ENCODE data around the gene ADK. TPM values are rescaled to one million over a fixed set of nuclear protein-coding genes. Genes with fewer than 3 reads are reported as not detected.

The ADK gene
- total RNA-seq, 1 donor from 2014 or later, result 13.1 TPM

- Mint-ChIP-seq H3K9me3 (ENCODE audit: unreplicated experiment) (no peaks in the 10 kb centered on the region), H3K27ac (ENCODE audit: unreplicated experiment) (no peak overlapping the region), H3K4me1 (ENCODE audit: unreplicated experiment) (peaks cover 13% of the 10 kb centered on the region), H3K36me3 (ENCODE audit: low read depth, unreplicated experiment) (no peaks in the 10 kb centered on the region), H3K27me3 (ENCODE audit: unreplicated experiment) (peaks cover 1% of the 10 kb centered on the region), H3K4me3 (ENCODE audit: unreplicated experiment) (no peak overlapping the region)
- no peak for DNase-seq (ENCODE audit: low spot score)
- TF ChIP-seq CTCF (IDR thresholded peaks at IDR 0.05; ENCODE audit: unreplicated experiment), result no peak
These were observed 601.5 kb downstream of the ADK start for GRCh38 chr10:74752371-74753040.

- peaks cover 1% of the 10 kb centered on the region for H3K27me3 Mint-ChIP-seq (ENCODE audit: unreplicated experiment)
- TF ChIP-seq CTCF (IDR thresholded peaks at IDR 0.05; ENCODE audit: unreplicated experiment), result no peak
- H3K27ac Mint-ChIP-seq (ENCODE audit: unreplicated experiment), result no peak overlapping the region
- no peaks in the 10 kb centered on the region for H3K9me3 Mint-ChIP-seq (ENCODE audit: unreplicated experiment)
- no peaks in the 10 kb centered on the region for H3K36me3 Mint-ChIP-seq (ENCODE audit: low read depth, unreplicated experiment)
- H3K4me1 Mint-ChIP-seq (ENCODE audit: unreplicated experiment), result peaks cover 5% of the 10 kb centered on the region
- H3K4me3 Mint-ChIP-seq (ENCODE audit: unreplicated experiment), result no peak overlapping the region
- no peak for DNase-seq (ENCODE audit: low spot score)
These were observed 602.6 kb downstream of the ADK start for GRCh38 chr10:74753442-74754211.

- no peak for TF ChIP-seq CTCF (IDR thresholded peaks at IDR 0.05; ENCODE audit: unreplicated experiment)
- Mint-ChIP-seq H3K4me3 (ENCODE audit: unreplicated experiment) (no peak overlapping the region), H3K4me1 (ENCODE audit: unreplicated experiment) (no peaks in the 10 kb centered on the region), H3K36me3 (ENCODE audit: low read depth, unreplicated experiment) (no peaks in the 10 kb centered on the region), H3K27ac (ENCODE audit: unreplicated experiment) (no peak overlapping the region), H3K9me3 (ENCODE audit: unreplicated experiment) (no peaks in the 10 kb centered on the region), H3K27me3 (ENCODE audit: unreplicated experiment) (peaks cover 1% of the 10 kb centered on the region)
- DNase-seq (ENCODE audit: low spot score), result no peak
These were observed 603.4 kb downstream of the ADK start for GRCh38 chr10:74754381-74754821.

- Mint-ChIP-seq H3K4me1 (ENCODE audit: unreplicated experiment) (no peaks in the 10 kb centered on the region), H3K27me3 (ENCODE audit: unreplicated experiment) (peaks cover 1% of the 10 kb centered on the region), H3K9me3 (ENCODE audit: unreplicated experiment) (no peaks in the 10 kb centered on the region), H3K27ac (ENCODE audit: unreplicated experiment) (no peak overlapping the region), H3K36me3 (ENCODE audit: low read depth, unreplicated experiment) (no peaks in the 10 kb centered on the region), H3K4me3 (ENCODE audit: unreplicated experiment) (no peak overlapping the region)
- DNase-seq (ENCODE audit: low spot score), result no peak
- no peak for TF ChIP-seq CTCF (IDR thresholded peaks at IDR 0.05; ENCODE audit: unreplicated experiment)
These were observed 604.3 kb downstream of the ADK start for GRCh38 chr10:74755273-74755672.

Other genes with a start within 250 kb of the ADK start
- gene PLAU, start 240.1 kb upstream of the ADK start, total RNA-seq (ENCODE audit: unreplicated experiment), result 19.5 TPM
- gene VCL, start 153.1 kb upstream of the ADK start, total RNA-seq (ENCODE audit: unreplicated experiment), result 200 TPM
- 43.7 TPM for gene AP3M1, start 393 bp upstream of the ADK start, total RNA-seq (ENCODE audit: unreplicated experiment)

Measured in endothelial cell (in vitro differentiated cells).